Neural progenitor cell (in vitro differentiated cells): Measurements from ENCODE around the gene TTLL5.

ENCODE experiments used
- EZH2 ChIP-seq: fragments of 200-600 bp; sonication (generic); IDR thresholded peaks from 2 replicates; pipeline ENCODE4 v1.6.1; 2017; ENCODE audit warnings: antibody characterized with exemption, mild to moderate bottlenecking, moderate library complexity
- EZH2phosphoT487 ChIP-seq: fragments of 200-600 bp; sonication (generic); IDR thresholded peaks from 2 replicates; pipeline ENCODE4 v1.6.1; 2017; ENCODE audit warnings: antibody characterized with exemption
- TF ChIP-seq, protein P1 (sequence below): fragments of 200-600 bp; sonication (generic); IDR thresholded peaks from 2 replicates; pipeline ENCODE4 v1.5.1; 2017; ENCODE audit warnings: antibody characterized with exemption, mild to moderate bottlenecking

- TF ChIP-seq, protein P1, sequence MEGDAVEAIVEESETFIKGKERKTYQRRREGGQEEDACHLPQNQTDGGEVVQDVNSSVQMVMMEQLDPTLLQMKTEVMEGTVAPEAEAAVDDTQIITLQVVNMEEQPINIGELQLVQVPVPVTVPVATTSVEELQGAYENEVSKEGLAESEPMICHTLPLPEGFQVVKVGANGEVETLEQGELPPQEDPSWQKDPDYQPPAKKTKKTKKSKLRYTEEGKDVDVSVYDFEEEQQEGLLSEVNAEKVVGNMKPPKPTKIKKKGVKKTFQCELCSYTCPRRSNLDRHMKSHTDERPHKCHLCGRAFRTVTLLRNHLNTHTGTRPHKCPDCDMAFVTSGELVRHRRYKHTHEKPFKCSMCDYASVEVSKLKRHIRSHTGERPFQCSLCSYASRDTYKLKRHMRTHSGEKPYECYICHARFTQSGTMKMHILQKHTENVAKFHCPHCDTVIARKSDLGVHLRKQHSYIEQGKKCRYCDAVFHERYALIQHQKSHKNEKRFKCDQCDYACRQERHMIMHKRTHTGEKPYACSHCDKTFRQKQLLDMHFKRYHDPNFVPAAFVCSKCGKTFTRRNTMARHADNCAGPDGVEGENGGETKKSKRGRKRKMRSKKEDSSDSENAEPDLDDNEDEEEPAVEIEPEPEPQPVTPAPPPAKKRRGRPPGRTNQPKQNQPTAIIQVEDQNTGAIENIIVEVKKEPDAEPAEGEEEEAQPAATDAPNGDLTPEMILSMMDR, result no peak
- no peak for TF ChIP-seq EZH2
- no peak for TF ChIP-seq EZH2phosphoT487
Measured at GRCh38 chr14:75634848-75635247, 26.2 kb upstream of the TTLL5 start.
